Activated T-cell treated with anti-CD3 and anti-CD28 coated beads, Interleukin-2, amount 50 U/mL, for 1 hour (primary cell): ENCODE measurements around the gene CAPS.

Experiments used
- DNase-seq: peaks from one replicate; pipeline ENCODE4 v3.0.0-alpha.2; 2020

The CAPS gene

DNA sequence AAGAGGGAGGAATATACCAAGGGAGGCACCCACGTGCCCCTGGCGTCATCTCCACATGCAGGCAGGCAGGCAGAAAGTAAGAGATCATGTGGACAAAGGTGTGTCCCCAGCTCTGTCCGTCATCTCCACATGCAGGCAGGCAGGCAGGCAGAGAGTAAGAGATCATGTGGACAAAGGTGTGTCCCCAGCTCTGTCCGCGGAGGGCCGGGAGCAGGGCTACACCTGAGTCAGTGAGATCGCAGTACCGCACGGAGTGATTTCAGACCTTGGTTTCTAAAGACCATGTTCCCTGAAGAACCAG, 22.2 kb downstream of the CAPS start:
- no peak for DNase-seq

DNA sequence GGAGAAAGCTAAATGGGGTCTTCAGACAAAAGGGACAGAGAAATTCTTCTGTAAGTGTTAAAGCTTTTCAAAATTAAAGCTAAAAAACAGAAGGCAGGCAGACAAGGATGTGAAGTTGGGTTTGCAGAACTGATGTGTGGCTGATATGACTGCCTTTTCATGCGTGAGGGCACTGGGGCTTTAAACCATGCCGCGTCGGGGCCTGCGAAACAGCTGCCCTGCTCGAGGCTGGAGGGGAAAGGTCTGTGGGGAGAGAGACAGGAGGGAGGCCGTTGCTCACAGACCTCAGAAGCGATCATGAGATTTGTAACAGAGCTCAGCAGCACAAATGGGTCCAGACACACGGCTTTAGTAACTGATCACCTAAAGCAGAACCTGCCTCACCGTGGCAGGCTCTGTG, 23.5 kb downstream of the CAPS start:
- DNase-seq, result no peak

DNA sequence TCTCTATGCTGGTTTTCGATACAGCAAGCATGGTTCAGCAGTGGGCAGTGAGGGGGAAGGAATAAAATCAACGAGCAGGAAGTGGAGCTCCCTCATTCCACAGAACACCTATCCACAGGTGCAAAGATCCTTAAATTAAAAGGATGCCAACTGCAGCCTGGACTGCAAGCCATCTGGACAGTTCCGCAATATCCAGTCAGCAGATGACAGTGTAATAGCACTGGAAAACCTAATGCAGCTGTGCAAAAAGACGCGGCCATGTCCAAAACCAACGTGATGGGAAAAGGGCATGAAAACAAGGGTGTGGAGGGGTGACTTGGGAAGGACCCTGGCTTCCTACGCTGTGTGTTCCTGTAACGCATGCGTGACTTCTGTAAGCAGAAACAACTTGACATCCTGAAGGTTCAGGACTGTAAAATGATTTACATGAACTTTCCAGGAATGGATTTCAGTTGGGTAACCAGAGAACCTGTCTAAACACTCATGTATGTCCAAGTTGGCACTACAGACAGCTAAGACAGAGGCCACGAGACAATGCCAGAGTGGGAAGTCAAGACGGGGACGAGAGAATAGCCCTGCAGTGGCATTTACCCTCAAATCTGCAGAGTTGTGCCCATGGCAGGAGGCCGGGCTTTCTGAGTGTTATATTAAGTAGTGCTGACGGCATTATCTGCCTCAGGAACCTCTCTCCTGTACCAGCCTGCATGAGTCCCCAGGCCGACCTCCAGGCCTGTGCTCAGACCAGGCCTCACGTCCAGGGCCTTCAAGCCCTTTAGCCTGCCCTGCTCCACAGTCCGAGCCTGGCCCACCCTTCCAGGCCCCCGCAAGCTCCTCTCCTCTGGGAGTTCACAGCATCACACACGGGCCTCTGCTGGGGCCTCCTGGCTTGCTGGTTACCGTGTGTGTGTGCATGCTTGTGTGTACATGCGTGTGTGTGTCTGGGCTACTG, 26.5 kb downstream of the CAPS start:
- no peak for DNase-seq

DNA sequence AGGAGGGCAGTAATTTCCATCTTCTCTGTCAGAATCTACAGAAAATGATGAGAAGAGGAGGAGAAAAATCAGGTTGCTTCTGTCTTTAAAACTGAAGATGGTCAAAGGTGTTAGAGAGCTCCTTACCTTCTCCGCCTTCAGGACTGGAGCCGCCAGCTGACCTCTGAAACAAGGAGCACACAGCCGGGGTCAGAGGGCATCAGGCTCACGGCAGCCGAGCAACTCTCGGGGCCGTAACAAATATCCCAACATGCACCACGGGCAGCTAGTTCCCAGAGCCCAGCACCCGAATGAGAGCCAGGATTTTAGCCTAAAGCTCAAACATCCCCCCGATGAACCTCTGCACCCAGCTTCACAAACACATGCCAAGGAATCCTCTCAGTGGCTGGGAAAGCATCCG, 27.6 kb downstream of the CAPS start:
- DNase-seq, result no peak

DNA sequence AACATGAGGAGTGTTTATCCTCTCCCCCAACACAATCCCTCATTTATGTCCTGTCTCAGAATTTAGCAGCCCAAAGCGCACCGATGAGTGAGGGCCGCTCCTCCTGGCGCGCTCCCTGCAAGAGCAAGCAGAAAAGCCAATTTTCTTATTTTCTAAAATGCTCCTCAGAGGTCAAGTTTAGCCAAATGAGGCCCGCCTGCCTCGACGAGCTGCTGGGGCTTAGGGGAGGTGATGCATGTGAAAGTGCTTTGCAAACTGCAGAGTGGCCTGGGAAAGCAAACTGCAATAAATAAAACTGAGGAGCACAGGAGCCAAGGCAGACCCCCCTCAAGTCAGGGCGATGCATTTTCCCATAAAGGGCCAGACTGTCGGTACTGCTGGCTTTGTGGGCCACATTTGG, 29.0 kb downstream of the CAPS start:
- DNase-seq, result no peak

DNA sequence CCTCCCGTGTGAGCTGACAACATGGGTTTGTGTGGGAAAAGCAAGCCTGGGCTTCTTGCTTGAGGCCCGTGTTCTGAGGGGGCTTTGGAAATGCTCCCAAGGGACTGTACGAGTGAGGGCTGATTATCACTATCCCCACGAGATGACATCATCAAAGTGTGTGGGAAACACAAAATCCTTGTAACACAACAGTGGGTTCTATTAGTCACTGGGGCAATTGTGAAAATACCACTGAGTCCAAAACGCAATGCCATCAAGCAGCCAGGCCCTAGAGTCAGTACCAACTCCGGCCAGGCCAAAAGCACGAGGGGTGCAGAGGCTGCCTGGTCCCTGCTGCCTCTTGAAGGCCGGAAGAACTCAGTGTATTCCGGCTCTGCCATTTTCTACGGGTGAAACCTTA, 29.6 kb downstream of the CAPS start:
- DNase-seq, result no peak

DNA sequence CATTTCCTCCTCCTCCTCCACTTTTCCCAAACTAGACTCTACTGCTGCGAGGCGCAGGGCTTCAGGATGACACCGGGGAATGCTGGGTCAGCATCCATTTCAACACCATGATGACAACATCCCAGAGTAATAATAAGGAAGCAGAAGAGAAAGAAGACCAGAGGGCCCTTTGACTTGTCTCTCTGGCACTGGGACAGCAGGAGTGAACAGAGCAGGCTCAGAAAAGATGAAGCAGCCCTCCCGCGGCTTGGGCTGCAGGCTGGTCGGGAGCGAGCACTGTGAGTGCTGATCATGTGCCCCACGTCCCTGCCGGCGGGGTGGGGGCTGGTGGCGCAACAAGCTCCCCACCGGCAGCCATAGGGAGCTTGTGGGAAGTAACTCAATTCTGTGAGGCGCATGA, 33.4 kb downstream of the CAPS start:
- no peak for DNase-seq

DNA sequence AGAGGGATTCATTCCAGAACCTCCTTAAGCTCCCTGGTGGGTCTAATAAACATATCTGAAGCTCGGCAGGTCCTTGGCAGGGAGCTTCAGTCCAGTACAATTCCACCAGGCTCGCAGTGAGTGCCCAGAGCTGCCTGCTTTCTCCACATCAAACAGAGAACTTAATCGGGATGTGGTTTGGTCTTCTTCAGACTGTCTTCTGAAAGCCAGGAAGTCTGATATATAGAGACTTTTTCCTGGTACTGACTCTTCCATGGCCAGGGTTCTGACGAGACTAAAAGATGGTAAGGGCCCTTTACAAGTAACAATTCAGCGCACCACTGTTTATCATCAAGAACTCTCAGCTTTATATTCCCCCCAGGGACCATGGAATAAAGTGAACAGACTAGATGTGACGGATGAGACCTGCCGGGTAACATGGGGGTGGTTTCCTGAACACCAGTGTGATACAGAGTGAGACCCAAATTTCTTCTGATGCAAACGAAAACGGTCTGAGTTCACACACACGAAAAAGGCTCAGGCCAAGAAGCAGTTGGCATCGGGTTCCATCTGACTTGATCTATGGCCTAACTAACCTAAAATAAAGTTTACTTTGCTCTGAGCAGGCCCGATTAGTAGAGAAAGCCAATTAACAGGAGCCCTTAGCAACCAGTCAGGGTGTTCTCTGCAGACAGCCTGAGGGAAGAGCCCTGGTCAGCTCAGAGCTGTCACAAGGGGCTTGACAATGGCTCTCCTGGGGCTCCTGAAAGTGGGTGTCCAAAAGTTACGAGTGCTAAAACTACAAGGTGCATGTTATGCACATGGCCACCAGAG, 34.9 kb downstream of the CAPS start:
- no peak for DNase-seq

DNA sequence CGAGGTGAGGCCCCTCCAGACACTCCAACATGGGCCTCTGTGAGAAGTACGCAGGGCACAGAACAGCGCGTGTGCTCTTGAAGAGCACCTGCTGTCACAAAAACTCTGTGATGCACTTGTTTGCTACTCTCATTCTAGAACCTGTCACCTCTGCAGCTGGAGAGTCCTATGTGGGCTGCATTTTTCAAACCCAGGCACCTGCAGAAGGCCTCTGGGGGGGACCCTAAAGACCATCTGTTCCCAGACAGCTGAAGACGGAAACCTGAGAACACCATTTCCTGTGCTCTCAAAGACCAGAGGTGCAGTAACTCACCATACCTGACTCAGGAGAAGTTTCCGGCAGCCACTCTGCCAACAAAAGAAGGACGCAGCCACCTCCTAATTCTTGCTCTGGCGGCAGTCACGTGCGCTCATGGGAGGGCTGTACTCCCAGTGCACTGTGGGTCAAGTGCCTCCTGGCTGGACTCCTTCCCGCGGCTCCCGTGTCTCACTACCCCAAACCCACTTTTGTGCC, 35.8 kb downstream of the CAPS start:
- peak; percentile 49 for DNase-seq

DNA sequence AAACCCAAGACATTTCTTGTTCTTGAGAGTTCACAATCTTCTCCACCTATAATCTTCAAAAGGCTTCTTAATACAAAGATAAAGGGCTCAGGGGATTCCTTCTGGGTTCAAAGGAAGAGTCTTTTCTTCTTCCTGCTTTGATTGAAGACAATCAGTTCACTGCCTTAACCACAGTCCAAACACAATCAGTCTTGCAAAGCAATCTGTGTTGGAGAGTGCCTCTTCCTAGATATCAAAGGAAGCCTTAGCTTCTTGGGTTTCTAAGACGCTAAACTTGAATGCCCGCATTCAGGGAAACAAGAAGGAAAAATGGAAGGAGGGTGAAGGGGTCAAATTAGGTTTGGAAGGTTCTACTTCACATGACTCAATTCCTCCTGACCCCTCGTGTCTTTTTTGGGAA, 36.7 kb downstream of the CAPS start:
- DNase-seq, result no peak

DNA sequence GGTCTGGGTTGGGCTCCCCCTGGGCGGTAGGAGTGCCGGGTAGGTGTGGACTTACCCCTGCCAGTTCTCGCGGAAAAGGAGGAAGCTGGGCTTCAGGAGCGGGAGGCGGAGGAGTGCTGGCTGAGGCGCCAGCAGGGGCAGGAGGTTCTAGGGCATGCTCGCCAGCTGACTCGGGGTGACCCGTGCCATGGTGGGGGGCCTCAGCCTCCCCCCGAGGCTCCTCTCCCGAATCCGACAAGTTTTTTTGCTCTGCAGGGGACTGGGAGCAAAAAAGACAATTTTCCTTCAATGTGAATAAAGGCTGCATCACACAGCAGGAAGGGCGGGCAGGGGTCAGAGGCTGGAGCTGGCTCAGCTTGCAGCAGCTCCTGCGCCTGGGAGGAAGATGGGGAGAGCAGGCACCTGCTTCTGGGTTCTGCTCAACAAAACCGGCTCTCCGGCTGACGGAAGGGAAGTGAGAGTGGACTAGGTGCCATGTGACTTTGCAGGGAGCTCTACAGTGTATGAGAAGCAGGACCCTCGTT, 37.3 kb downstream of the CAPS start:
- DNase-seq, result no peak

DNA sequence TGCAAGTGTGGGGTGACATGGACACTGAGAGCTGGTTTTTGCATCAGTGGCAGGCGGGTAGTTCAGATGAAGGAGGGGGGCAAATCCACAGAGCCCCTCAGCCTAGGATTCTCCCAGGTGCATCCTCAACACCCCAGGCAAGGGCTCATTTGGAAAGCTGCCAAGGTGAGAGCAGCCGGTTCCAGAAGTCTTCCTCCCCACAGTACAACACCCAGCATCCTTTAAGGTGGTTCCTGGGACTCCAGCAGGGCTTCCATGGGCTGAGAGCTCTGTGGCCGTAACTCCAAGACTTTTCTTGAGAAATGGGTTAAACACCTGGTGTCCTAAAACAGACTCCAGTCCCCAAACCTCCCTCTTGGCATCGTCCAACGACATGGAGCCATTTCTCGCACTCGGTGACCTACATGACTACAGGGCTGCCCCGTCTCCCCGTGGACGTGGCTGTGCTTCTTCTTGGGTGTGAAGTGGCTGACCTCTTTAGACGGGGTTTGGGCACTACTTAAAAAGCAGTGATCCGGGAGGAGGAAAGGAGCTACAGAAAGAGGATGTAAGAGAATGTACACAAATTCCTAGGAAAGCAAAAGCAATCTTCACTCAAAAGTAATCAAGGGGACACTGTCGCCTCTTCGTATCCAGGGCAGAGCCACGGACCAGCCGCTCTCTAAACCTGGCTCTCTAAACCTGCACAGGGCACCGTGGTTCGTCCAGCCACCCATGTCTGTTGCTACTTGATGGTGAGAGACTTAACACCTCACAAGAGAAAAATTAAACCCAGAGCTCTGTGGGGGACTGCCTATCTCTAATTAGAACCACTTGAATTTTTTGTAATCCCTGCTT, 38.4 kb downstream of the CAPS start:
- DNase-seq, result no peak

DNA sequence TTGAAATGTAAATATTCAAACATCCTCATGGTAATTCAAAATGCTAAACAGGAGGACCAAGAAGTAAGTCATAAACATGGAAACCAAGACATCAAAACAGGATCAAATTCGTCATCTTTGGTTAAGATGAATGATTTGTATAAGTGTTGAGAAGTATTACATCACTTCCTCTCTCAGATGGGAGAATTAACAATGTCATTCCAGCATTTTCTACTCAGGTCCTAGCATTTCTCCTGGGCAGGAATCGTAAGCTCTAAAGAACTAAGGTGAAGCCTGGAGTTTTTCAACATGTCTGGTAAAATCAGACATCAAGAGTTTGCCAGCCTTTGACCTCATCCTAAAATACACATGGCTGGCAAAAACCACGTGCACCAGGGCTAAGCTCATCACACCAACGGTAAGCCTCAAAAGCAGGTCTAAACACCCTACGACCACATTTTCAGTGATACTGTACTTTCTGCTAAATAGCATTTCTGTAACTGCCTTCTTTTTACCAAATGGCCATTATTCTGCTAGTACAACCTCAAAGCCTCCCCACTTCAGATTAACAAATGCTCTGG, 39.1 kb downstream of the CAPS start:
- no peak for DNase-seq

DNA sequence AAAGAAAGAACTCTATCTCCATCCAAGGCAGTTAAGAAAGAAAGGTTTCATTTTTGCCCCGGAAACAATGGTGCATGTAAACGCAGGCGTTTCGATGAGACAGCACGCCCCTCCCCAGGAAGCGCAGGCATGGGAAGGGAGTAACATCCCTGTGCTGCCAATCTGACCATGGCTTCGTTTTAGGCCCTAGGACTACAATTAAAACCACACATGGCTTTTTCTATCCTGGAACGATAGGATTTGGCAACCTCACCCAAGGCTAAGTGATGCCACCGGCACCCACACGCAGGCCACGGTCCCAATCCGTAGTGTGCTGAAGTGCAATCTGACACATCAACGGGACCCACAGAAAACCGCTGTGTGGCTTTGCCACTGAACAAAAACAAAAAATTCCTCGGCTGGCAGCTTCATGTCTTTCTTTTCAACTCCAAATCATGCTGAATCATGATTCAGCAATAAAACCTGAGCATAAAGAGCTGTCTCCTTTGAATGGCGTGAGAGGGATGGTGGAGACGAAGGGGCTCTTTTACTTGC, 39.7 kb downstream of the CAPS start:
- DNase-seq, result peak; percentile 46

DNA sequence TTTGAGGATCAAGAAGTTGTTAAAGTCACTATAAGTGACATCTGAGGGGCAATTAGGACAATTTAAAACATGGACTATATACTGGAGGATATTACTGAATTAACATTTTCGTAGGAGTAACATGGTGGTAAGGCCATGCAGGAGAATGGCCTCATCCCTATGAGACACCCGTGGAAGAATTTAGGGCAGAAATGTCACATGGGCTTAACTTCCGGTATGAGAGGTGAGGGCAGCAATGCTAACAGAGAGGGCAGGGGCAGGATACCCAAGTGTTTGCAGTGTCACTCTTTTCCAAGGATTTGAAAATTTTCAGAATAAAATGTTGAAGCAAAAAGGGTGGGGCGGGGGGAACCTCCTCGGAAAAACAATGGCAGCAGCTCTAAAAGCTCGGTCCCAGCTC, 40.2 kb downstream of the CAPS start:
- no peak for DNase-seq

DNA sequence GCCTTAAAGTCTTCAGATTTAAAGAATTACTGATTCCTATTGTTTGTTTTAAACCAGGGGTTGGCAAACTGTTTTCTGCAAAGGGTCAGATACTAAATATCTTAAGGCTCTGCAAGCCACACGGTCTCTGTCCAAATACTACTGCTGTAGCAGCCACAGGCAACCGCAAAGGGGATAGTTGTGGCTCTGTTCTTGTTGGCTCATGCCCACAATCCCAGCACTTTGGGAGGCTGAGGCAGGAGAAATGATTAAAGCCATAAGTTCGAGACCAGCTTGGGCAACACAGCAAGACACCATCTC, 41.5 kb downstream of the CAPS start:
- DNase-seq, result no peak

DNA sequence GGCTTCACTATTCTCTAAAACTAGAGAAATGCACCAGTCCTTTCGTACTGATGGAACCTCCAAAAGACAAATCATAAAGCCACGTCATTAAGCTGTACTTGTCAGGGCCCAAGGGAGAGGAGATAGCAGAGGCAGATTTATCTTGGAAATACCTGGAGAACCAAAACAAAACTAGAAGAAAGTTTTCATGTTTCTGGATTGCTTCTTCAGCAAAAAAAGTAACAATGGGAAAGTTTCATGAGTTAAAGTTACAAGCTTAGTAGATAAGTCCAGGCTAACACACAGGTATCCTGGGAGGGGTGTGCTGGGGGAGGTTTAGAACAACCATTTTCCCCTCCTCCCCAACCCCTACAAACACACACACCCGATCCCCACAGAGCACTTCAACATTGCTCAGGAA, 42.3 kb downstream of the CAPS start:
- no peak for DNase-seq

DNA sequence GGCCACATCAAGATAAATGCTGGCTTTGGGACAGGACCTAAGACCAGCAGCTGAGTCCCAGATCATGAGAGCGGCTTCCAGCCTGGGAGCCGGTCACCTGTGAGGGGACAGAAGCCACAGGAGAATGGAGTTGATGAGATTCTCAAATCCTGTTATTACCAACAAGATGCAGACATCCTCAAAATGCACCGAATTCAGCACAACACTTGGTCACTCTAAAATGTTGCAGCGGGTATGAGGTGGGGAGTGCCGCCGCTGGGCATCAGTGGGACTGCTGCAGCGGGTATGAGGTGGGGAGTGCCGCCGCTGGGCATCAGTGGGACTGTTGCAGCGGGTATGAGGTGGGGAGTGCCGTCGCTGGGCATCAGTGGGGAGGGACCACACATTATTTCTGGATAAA, 42.7 kb downstream of the CAPS start:
- no peak for DNase-seq

DNA sequence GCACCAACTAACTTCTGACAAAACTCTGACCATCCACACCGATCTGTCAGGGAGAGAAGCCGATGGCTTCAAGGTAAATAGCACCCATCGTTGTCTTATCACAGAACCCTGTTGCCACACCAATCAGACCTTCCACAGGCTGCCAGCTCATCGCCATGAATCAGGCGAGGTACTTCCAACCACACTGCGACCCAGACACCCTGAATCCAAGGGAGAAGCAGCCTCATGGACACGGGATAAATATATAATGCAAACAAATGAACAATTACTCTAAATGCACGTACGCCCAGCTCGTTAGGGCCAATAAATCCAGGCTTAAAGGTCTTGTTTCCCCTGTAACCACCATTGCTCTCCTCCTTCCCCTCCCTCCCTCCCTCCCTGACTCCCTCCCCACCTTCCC, 43.1 kb downstream of the CAPS start:
- no peak for DNase-seq

DNA sequence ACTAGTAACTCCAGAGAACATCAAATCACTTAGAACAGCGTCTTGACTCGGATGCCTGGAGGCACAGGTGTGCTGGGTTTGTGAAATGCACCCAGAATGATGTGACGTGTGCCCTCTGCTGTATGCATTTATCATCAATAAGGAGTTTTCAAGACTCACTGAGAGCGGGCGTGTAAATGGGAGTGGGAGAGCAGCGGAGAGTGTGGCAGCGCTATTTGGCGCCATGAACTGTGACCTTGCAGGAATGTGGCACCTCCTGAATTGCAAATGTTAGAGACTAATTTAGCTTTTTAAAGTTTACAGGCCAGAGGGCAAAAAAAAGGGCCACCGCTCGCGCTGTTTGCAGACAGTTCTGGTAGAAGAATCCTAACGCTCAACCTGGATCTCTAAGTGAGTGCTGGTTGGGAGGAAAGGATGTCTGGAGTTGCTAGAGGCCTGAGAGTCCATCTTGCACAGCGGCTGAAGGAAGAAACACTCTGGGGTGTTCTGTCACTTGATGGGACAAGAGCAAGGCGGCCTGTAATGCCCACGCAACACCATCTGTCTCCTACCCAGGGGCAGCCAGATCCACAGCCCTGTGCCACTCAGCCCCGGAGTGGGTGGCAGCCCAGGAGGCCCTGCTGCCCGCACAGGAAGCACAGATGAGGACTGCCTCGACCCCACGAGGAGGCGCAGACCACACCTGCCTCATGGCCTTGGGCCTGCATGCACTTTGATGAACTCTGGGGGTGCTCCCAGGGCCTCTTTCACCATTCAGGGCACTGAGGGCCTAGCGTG, 44.2 kb downstream of the CAPS start:
- no peak for DNase-seq

DNA sequence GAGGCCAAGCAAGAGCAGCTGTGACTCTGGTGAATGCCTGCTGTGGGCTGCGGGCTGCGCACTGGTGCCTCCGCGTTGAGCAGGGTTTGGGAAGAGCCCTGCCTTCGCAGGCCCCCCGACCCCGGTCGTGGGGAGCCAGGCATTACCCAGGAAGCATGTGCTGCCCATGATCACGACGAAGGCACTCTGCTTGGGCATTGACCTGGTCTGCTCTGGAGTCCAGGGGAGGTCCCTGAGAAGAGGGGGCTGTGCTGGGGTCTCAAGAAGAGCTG, 44.7 kb downstream of the CAPS start:
- no peak for DNase-seq
